ENCODE data around the gene SLC38A9.

DNA sequence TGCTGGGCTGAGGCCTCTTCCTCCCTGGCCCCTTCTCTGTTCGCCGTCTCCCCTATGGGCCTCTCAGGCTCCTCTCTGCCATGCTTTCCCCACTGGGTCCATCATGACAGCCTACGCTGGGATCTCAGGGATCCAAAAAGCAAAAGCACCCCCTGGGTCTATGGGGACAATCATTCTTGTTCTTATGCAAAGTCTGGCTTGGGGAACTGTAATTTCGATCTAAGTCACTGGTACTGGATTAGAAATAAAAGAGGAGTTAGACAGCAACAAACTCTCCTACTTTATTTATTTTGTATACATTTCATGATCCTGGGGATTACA is 86.6 kb downstream of the SLC38A9 start:
- TF ChIP-seq, protein P1, sequence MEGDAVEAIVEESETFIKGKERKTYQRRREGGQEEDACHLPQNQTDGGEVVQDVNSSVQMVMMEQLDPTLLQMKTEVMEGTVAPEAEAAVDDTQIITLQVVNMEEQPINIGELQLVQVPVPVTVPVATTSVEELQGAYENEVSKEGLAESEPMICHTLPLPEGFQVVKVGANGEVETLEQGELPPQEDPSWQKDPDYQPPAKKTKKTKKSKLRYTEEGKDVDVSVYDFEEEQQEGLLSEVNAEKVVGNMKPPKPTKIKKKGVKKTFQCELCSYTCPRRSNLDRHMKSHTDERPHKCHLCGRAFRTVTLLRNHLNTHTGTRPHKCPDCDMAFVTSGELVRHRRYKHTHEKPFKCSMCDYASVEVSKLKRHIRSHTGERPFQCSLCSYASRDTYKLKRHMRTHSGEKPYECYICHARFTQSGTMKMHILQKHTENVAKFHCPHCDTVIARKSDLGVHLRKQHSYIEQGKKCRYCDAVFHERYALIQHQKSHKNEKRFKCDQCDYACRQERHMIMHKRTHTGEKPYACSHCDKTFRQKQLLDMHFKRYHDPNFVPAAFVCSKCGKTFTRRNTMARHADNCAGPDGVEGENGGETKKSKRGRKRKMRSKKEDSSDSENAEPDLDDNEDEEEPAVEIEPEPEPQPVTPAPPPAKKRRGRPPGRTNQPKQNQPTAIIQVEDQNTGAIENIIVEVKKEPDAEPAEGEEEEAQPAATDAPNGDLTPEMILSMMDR (IDR thresholded peaks at IDR 0.05) = no peak
- TF ChIP-seq EZH2 (IDR thresholded peaks at IDR 0.05; ENCODE audit: borderline replicate concordance, insufficient read depth, low read depth, low read length, poor library complexity, severe bottlenecking) = no peak

All from B cell (primary cell).